Measurements from ENCODE around the gene NTNG1.

Gene NTNG1

DNA sequence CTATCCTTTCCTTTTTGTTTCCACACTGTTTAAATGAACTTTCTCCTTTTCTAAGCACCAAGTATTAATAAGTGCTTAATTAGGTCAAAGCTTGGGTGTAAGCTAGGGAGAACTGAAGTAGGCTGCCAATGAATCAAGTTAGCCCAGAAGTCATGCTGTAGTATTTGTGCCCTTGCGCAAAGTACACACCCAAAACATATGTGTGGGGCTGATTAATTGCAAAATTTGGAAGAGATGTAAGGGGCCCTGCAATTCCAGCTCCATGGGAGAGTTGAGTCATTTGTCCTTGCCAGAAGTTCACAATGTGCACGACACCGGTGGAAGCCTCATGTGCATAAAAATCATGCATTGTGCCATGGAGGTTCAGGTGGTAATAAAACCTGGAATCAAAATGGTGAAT lies 18.6 kb upstream of the NTNG1 start:
- Histone ChIP-seq H3K36me3 (ENCODE audit: control insufficient read depth in 1 of 2, insufficient read depth in 2 of 2, low read length in 2 of 2) (no peaks in the 10 kb centered on the region), H3K9ac (ENCODE audit: low read depth in 1 of 2, low read length in 2 of 2) (no peak overlapping the region), H3K9me3 (ENCODE audit: control insufficient read depth in 1 of 2, low read length in 2 of 2) (no peaks in the 10 kb centered on the region), H3K4me1 (ENCODE audit: control insufficient read depth in 1 of 2, insufficient read depth in 2 of 2, low read length in 2 of 2) (no peaks in the 10 kb centered on the region), H3K27ac (ENCODE audit: low read depth, low read length) (no peak overlapping the region), H3K27me3 (ENCODE audit: control insufficient read depth in 1 of 2, insufficient read depth in 2 of 2, low read length in 2 of 2) (no peaks in the 10 kb centered on the region), H3K4me3 (ENCODE audit: low read depth in 1 of 2, low read length in 2 of 2) (no peak overlapping the region)

- Histone ChIP-seq H3K9ac (ENCODE audit: low read depth in 1 of 2, low read length in 2 of 2) (no peak overlapping the region), H3K36me3 (ENCODE audit: control insufficient read depth in 1 of 2, insufficient read depth in 2 of 2, low read length in 2 of 2) (no peaks in the 10 kb centered on the region), H3K27me3 (ENCODE audit: control insufficient read depth in 1 of 2, insufficient read depth in 2 of 2, low read length in 2 of 2) (no peaks in the 10 kb centered on the region), H3K4me1 (ENCODE audit: control insufficient read depth in 1 of 2, insufficient read depth in 2 of 2, low read length in 2 of 2) (no peaks in the 10 kb centered on the region), H3K9me3 (ENCODE audit: control insufficient read depth in 1 of 2, low read length in 2 of 2) (no peaks in the 10 kb centered on the region), H3K27ac (ENCODE audit: low read depth, low read length) (no peak overlapping the region), H3K4me3 (ENCODE audit: low read depth in 1 of 2, low read length in 2 of 2) (no peak overlapping the region)
Observed at GRCh38 chr1:107123741-107124140, 17.1 kb upstream of the NTNG1 start.

DNA sequence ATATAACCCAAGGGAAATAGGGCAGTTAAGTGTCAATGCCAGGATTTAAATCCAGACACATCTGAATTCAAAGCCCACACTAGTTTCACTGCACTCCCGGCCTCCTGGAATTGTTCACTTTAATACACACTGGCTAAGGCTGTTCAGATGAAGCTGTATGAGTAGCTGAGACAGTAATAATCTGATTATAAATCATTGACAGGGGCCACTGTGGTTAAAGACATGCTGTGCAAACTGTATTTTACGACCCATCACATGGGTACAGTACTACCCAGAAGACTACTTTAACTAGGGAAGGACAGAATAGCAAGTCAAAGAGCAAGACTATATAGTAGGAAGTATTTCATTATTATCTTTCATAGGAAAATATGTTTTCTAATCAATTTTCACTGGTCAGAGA lies 16.1 kb upstream of the NTNG1 start:
- H3K4me1 ChIP-seq (ENCODE audit: control insufficient read depth in 1 of 2, insufficient read depth in 2 of 2, low read length in 2 of 2): no peaks in the 10 kb centered on the region
- H3K27me3 ChIP-seq (ENCODE audit: control insufficient read depth in 1 of 2, insufficient read depth in 2 of 2, low read length in 2 of 2): no peaks in the 10 kb centered on the region
- H3K9ac ChIP-seq (ENCODE audit: low read depth in 1 of 2, low read length in 2 of 2): no peak overlapping the region
- no peak overlapping the region for H3K27ac ChIP-seq (ENCODE audit: low read depth, low read length)
- H3K9me3 ChIP-seq (ENCODE audit: control insufficient read depth in 1 of 2, low read length in 2 of 2): no peaks in the 10 kb centered on the region
- H3K36me3 ChIP-seq (ENCODE audit: control insufficient read depth in 1 of 2, insufficient read depth in 2 of 2, low read length in 2 of 2): no peaks in the 10 kb centered on the region
- no peak overlapping the region for H3K4me3 ChIP-seq (ENCODE audit: low read depth in 1 of 2, low read length in 2 of 2)

- H3K9me3 ChIP-seq (ENCODE audit: control insufficient read depth in 1 of 2, low read length in 2 of 2): no peaks in the 10 kb centered on the region
- H3K27ac ChIP-seq (ENCODE audit: low read depth, low read length): no peak overlapping the region
- no peaks in the 10 kb centered on the region for H3K27me3 ChIP-seq (ENCODE audit: control insufficient read depth in 1 of 2, insufficient read depth in 2 of 2, low read length in 2 of 2)
- H3K36me3 ChIP-seq (ENCODE audit: control insufficient read depth in 1 of 2, insufficient read depth in 2 of 2, low read length in 2 of 2): no peaks in the 10 kb centered on the region
- H3K9ac ChIP-seq (ENCODE audit: low read depth in 1 of 2, low read length in 2 of 2): no peak overlapping the region
- no peaks in the 10 kb centered on the region for H3K4me1 ChIP-seq (ENCODE audit: control insufficient read depth in 1 of 2, insufficient read depth in 2 of 2, low read length in 2 of 2)
- H3K4me3 ChIP-seq (ENCODE audit: low read depth in 1 of 2, low read length in 2 of 2): no peak overlapping the region
Observed at GRCh38 chr1:107132195-107132594, 8.6 kb upstream of the NTNG1 start.

GRCh38 chr1:107132780-107133179 lies 8.1 kb upstream of the NTNG1 start:
- H3K4me3 ChIP-seq (ENCODE audit: low read depth in 1 of 2, low read length in 2 of 2): no peak overlapping the region
- H3K27me3 ChIP-seq (ENCODE audit: control insufficient read depth in 1 of 2, insufficient read depth in 2 of 2, low read length in 2 of 2): no peaks in the 10 kb centered on the region
- no peaks in the 10 kb centered on the region for H3K36me3 ChIP-seq (ENCODE audit: control insufficient read depth in 1 of 2, insufficient read depth in 2 of 2, low read length in 2 of 2)
- H3K9me3 ChIP-seq (ENCODE audit: control insufficient read depth in 1 of 2, low read length in 2 of 2): no peaks in the 10 kb centered on the region
- H3K27ac ChIP-seq (ENCODE audit: low read depth, low read length): no peak overlapping the region
- H3K9ac ChIP-seq (ENCODE audit: low read depth in 1 of 2, low read length in 2 of 2): no peak overlapping the region
- H3K4me1 ChIP-seq (ENCODE audit: control insufficient read depth in 1 of 2, insufficient read depth in 2 of 2, low read length in 2 of 2): no peaks in the 10 kb centered on the region

- Histone ChIP-seq H3K4me1 (ENCODE audit: control insufficient read depth in 1 of 2, insufficient read depth in 2 of 2, low read length in 2 of 2) (peaks cover 5 to 8% of the 10 kb centered on the region in 2 donors), H3K9me3 (ENCODE audit: control insufficient read depth in 1 of 2, low read length in 2 of 2) (no peaks in the 10 kb centered on the region), H3K36me3 (ENCODE audit: control insufficient read depth in 1 of 2, insufficient read depth in 2 of 2, low read length in 2 of 2) (no peaks in the 10 kb centered on the region), H3K27me3 (ENCODE audit: control insufficient read depth in 1 of 2, insufficient read depth in 2 of 2, low read length in 2 of 2) (peaks cover 7 to 24% of the 10 kb centered on the region in 2 donors), H3K9ac (ENCODE audit: low read depth in 1 of 2, low read length in 2 of 2) (no peak overlapping the region), H3K27ac (ENCODE audit: low read depth, low read length) (no peak overlapping the region), H3K4me3 (ENCODE audit: low read depth in 1 of 2, low read length in 2 of 2) (no peak overlapping the region)
Observed at GRCh38 chr1:107135463-107135862, 5.4 kb upstream of the NTNG1 start.

GRCh38 chr1:107138166-107138565 lies 2.7 kb upstream of the NTNG1 start:
- H3K4me1 ChIP-seq (ENCODE audit: control insufficient read depth in 1 of 2, insufficient read depth in 2 of 2, low read length in 2 of 2): peaks cover 10 to 15% of the 10 kb centered on the region in 2 donors
- H3K27ac ChIP-seq (ENCODE audit: low read depth, low read length): no peak overlapping the region
- H3K27me3 ChIP-seq (ENCODE audit: control insufficient read depth in 1 of 2, insufficient read depth in 2 of 2, low read length in 2 of 2): peaks cover 7 to 29% of the 10 kb centered on the region in 2 donors
- H3K36me3 ChIP-seq (ENCODE audit: control insufficient read depth in 1 of 2, insufficient read depth in 2 of 2, low read length in 2 of 2): no peaks in the 10 kb centered on the region
- H3K9me3 ChIP-seq (ENCODE audit: control insufficient read depth in 1 of 2, low read length in 2 of 2): no peaks in the 10 kb centered on the region
- H3K4me3 ChIP-seq (ENCODE audit: low read depth in 1 of 2, low read length in 2 of 2): no peak overlapping the region
- no peak overlapping the region for H3K9ac ChIP-seq (ENCODE audit: low read depth in 1 of 2, low read length in 2 of 2)

DNA sequence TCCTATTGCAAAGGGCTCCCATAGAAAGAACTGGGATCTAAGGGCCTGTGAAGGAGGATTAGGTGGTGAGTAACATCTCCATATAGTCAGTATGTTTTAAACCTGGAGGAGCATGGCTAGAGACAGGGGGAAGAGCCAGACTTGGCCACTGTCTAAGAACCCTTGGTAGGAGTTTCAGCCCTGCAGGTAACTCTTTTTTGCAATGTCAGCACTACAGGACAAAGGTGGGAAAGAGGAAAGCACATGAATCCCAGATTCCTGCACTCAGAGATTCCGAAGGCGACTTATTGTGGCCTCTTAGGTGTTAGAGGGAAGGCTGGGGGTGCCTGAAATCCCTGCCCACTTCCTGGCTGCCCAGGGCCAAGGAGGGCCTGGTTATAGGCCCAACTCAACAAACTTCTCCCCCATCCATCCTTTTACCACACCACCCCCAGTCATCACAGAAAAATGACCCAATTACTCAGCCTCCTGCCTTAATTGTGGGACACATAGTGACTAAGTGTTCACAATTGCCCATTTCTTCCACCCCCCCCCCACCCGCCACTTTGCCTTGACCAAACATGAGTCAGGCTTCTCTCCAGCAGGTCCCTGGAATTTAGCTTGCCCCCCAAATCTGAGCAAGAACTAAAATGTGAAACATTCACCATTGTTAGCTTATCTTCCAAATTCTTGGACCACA lies 1.9 kb upstream of the NTNG1 start:
- no peak overlapping the region for H3K4me3 ChIP-seq (ENCODE audit: low read depth in 1 of 2, low read length in 2 of 2)
- H3K4me1 ChIP-seq (ENCODE audit: control insufficient read depth in 1 of 2, insufficient read depth in 2 of 2, low read length in 2 of 2): peaks cover 10 to 15% of the 10 kb centered on the region in 2 donors
- H3K27ac ChIP-seq (ENCODE audit: low read depth, low read length): no peak overlapping the region
- no peaks in the 10 kb centered on the region for H3K36me3 ChIP-seq (ENCODE audit: control insufficient read depth in 1 of 2, insufficient read depth in 2 of 2, low read length in 2 of 2)
- no peak overlapping the region for H3K9ac ChIP-seq (ENCODE audit: low read depth in 1 of 2, low read length in 2 of 2)
- no peaks in the 10 kb centered on the region for H3K9me3 ChIP-seq (ENCODE audit: control insufficient read depth in 1 of 2, low read length in 2 of 2)
- H3K27me3 ChIP-seq (ENCODE audit: control insufficient read depth in 1 of 2, insufficient read depth in 2 of 2, low read length in 2 of 2): peaks cover 7 to 29% of the 10 kb centered on the region in 2 donors

DNA sequence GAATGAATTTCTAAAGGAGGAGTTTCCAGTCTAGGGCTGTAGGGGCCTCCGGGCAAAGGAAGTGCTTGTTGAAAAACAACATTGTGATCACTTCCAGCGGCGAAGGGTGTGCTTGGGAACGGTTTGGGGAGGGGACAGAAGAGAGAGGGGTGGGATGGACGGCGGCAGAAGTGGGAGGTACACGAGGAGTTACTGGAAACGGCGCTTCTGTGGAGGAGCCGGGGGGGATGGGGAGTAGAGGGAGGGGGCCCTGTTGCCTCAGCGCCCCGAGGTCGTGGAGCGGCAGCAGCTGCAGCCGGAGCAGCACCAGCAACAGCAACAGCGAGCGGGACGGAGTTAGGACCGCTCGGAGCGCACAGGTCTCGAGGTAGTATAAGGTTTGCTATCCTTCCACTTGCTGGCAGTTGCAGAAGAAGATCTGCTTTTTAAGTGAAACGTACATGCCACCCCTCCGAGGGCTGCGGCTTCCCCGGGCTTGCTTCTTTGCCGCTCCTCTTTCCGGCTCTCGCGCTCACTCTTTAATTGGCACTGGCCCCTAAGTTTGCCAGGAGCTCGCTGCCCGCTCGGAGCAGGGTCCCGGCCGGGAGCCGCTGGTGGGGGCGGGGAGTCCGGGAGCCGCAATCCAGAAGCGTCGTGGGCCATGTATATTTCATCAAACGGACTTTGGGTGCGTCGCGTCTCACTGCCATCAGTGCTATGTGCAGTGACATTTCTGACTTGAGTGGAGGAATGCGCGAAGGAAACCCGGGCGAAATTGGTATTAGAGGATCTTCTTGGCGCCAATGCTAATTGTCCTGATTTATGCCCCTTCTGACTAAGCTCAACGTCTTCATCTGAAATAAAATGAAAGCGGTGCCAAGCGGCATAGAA lies 771 bp upstream of the NTNG1 start:
- Histone ChIP-seq H3K36me3 (ENCODE audit: control insufficient read depth in 1 of 2, insufficient read depth in 2 of 2, low read length in 2 of 2) (no peaks in the 10 kb centered on the region), H3K27ac (ENCODE audit: low read depth, low read length) (no peak overlapping the region), H3K9me3 (ENCODE audit: control insufficient read depth in 1 of 2, low read length in 2 of 2) (no peaks in the 10 kb centered on the region), H3K9ac (ENCODE audit: low read depth in 1 of 2, low read length in 2 of 2) (no peak overlapping the region), H3K4me1 (ENCODE audit: control insufficient read depth in 1 of 2, insufficient read depth in 2 of 2, low read length in 2 of 2) (peaks cover 10 to 15% of the 10 kb centered on the region in 2 donors), H3K27me3 (ENCODE audit: control insufficient read depth in 1 of 2, insufficient read depth in 2 of 2, low read length in 2 of 2) (peaks cover 7 to 29% of the 10 kb centered on the region in 2 donors), H3K4me3 (ENCODE audit: low read depth in 1 of 2, low read length in 2 of 2) (peak overlapping the region; percentile 55 to 58)

GRCh38 chr1:107141491-107142126 lies 770 bp downstream of the NTNG1 start:
- peaks cover 7 to 29% of the 10 kb centered on the region in 2 donors for H3K27me3 ChIP-seq (ENCODE audit: control insufficient read depth in 1 of 2, insufficient read depth in 2 of 2, low read length in 2 of 2)
- peaks cover 10 to 15% of the 10 kb centered on the region in 2 donors for H3K4me1 ChIP-seq (ENCODE audit: control insufficient read depth in 1 of 2, insufficient read depth in 2 of 2, low read length in 2 of 2)
- H3K9me3 ChIP-seq (ENCODE audit: control insufficient read depth in 1 of 2, low read length in 2 of 2): no peaks in the 10 kb centered on the region
- no peak overlapping the region for H3K9ac ChIP-seq (ENCODE audit: low read depth in 1 of 2, low read length in 2 of 2)
- H3K36me3 ChIP-seq (ENCODE audit: control insufficient read depth in 1 of 2, insufficient read depth in 2 of 2, low read length in 2 of 2): no peaks in the 10 kb centered on the region
- no peak overlapping the region for H3K27ac ChIP-seq (ENCODE audit: low read depth, low read length)
- peak overlapping the region; percentile 56 to 65 for H3K4me3 ChIP-seq (ENCODE audit: low read depth in 1 of 2, low read length in 2 of 2)
